Esophagus muscularis mucosa (tissue), 4 donors: ENCODE data around the gene SSC5D. TPM values are rescaled to one million over a fixed set of nuclear protein-coding genes. Genes with fewer than 3 reads are reported as not detected.

Source experiments
- DNase-seq: peaks from one replicate; pipeline ENCODE4 v3.0.0-alpha.2; 2017; ENCODE audit errors: extremely low spot score
- H3K27ac ChIP-seq, 4 donors: fragments of 200-600 bp; sonication (generic); replicated peaks in 1 of 4; 1 replicate in 3 of 4; 2 replicates in 1 of 4; pipeline ENCODE4 v1.5.1; 2016 to 2019; ENCODE audit warnings: mild to moderate bottlenecking in 1 of 4
- H3K27me3 ChIP-seq, 4 donors: fragments of 200-600 bp; sonication (generic); one replicate each; pipeline versions ENCODE4 v1.5.1 to v1.6.0; 2016 to 2019
- H3K36me3 ChIP-seq, 4 donors: fragments of 200-600 bp; sonication (generic); one replicate each; pipeline ENCODE4 v1.5.1; 2016 to 2019
- H3K4me1 ChIP-seq, 4 donors: fragments of 200-600 bp; sonication (generic); one replicate each; pipeline ENCODE4 v1.5.1; 2016 to 2019
- H3K4me3 ChIP-seq, 4 donors: fragments of 200-600 bp; sonication (generic); 1 replicate in 2 of 4; 2 replicates in 2 of 4; pipeline ENCODE4 v1.5.1; 2016 to 2019; ENCODE audit warnings: mild to moderate bottlenecking in 4 of 4, moderate library complexity in 1 of 4
- H3K9me3 ChIP-seq, 4 donors: fragments of 200-600 bp; sonication (generic); 1 replicate in 3 of 4; 2 replicates in 1 of 4; pipeline ENCODE4 v1.5.1; 2016 to 2019
- EP300 ChIP-seq: sonication (generic); formaldehyde crosslinking; IDR thresholded peaks from one replicate; pipeline ENCODE4 v1.6.1; 2017; ENCODE audit warnings: antibody characterized with exemption
- POLR2A ChIP-seq: fragments of 450-650 bp; IDR thresholded peaks from one replicate; pipeline ENCODE4 v1.6.1; 2017; ENCODE audit warnings: antibody characterized with exemption, moderate library complexity, mild to moderate bottlenecking, low read depth
- POLR2AphosphoS5 ChIP-seq, 2 donors: sonication (generic); formaldehyde crosslinking; IDR thresholded peaks; one replicate each; pipeline ENCODE4 v1.6.1; 2017; ENCODE audit warnings: antibody characterized with exemption in 2 of 2
- WGBS: methylation state at CpG from one replicate; pipeline ENCODE4 v1.1.5; 2018; 5-methylcytosine and 5-hydroxymethylcytosine counted together
- intact Hi-C: fragments of 100-400 bp; cut with DNase I; formaldehyde crosslinking; loops from one replicate; pipeline ENCODE4 v1.15.1; 2023
- total RNA-seq, 4 donors: library from RNA; depleted of rRNA; stranded (reverse); fragments of >200 nt; gene quantifications; one replicate each; pipeline versions ENCODE4 v1.1.0 to v1.2.1, GENCODE V29; 2016
- TF ChIP-seq, protein P1 (sequence below), 3 experiments: fragments of 200-600 bp in 2 of 3; fragments of 450-650 bp in 1 of 3; sonication (generic) in 2 of 3; IDR thresholded peaks; one replicate each; pipeline ENCODE4 v1.5.1; 2017 to 2019; ENCODE audit warnings: antibody characterized with exemption in 3 of 3, mild to moderate bottlenecking in 2 of 3, moderate library complexity in 1 of 3

Gene SSC5D
- total RNA-seq, 4 donors from 2014 or later, result 9.5 to 41.2 (median 14.6) TPM

DNA sequence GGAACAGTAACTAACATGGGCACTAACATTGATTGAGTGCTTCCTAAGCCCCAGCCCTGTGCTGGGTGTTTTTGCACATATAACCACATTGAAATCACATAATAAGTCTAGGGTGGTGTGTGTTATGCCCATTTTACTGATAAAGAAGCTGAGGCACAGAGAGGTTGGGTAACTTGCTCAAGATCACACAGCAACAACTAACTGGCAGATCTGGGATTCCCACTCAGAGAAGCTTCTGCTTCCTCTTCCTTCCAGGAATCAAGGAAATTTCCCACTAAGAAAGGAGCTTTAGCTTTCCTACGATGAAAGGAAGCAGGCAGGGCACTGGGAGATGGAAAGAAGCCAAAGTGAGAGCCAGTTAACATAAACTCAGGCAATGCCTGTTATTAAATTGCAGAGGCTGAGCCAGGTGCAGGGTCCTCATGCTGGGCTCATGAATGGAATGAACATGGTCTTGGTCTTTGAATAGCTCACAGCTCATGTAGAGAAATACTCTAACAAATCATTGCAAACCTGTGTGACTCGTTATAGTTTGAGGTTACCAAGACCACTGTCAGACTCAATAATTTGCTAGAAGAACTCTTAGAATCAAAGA, 10.1 kb downstream of the SSC5D start:
- H3K27me3 ChIP-seq, result peaks cover 0 to 3% (median 0%) of the 10 kb centered on the region in 4 donors
- peaks cover 0 to 33% (median 27%) of the 10 kb centered on the region in 4 donors for H3K36me3 ChIP-seq
- no peak overlapping the region for H3K4me3 ChIP-seq
- TF ChIP-seq POLR2AphosphoS5 (IDR thresholded peaks at IDR 0.05), result no peak
- TF ChIP-seq, protein P1, sequence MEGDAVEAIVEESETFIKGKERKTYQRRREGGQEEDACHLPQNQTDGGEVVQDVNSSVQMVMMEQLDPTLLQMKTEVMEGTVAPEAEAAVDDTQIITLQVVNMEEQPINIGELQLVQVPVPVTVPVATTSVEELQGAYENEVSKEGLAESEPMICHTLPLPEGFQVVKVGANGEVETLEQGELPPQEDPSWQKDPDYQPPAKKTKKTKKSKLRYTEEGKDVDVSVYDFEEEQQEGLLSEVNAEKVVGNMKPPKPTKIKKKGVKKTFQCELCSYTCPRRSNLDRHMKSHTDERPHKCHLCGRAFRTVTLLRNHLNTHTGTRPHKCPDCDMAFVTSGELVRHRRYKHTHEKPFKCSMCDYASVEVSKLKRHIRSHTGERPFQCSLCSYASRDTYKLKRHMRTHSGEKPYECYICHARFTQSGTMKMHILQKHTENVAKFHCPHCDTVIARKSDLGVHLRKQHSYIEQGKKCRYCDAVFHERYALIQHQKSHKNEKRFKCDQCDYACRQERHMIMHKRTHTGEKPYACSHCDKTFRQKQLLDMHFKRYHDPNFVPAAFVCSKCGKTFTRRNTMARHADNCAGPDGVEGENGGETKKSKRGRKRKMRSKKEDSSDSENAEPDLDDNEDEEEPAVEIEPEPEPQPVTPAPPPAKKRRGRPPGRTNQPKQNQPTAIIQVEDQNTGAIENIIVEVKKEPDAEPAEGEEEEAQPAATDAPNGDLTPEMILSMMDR (IDR thresholded peaks at IDR 0.05), result no peak
- no peak for TF ChIP-seq POLR2A
- peaks cover 5 to 38% (median 19%) of the 10 kb centered on the region in 4 donors for H3K4me1 ChIP-seq
- intact Hi-C loops, result no loop called here
- no peaks in the 10 kb centered on the region for H3K9me3 ChIP-seq
- DNase-seq, result no peak
- H3K27ac ChIP-seq, result no peak overlapping the region
- WGBS, result 27% methylated on average over 2 of the region's 2 CpGs

DNA sequence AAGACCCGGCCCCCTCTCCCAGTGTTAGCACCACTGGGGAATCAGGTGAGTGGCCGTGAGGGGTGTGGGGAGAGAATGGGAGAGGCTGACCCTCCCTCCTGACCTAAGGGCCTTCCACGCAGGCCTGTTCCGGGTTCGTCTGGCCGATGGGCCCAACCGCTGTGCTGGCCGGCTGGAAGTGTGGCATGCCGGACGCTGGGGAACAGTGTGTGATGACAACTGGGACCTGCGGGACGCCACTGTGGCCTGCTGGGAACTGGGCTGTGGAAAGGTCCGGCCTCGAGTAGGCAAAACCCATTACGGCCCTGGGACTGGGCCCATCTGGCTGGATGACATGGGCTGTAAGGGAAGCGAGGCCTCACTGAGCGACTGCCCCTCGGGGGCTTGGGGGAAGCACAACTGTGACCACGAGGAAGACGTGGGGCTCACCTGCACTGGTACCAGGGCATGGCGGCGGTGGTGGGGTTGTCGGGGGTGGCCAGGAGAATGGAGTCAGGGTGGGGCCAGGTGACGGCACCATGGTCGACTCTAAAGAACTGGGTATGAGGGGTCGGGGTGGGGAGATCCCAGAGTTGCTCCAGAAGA, 12.2 kb downstream of the SSC5D start:
- TF ChIP-seq POLR2AphosphoS5 (IDR thresholded peaks at IDR 0.05) (no peak), POLR2A (no peak), EP300 (no peak)
- TF ChIP-seq, protein P1 (IDR thresholded peaks at IDR 0.05), result no peak
- Histone ChIP-seq H3K9me3 (no peaks in the 10 kb centered on the region), H3K27me3 (peaks cover 0 to 3% (median 0%) of the 10 kb centered on the region in 4 donors), H3K27ac (no peak overlapping the region), H3K4me1 (peaks cover 8 to 33% (median 17%) of the 10 kb centered on the region in 4 donors), H3K36me3 (peaks cover 0 to 33% (median 27%) of the 10 kb centered on the region in 4 donors), H3K4me3 (no peak overlapping the region)
- 88% methylated on average over 18 of the region's 26 CpGs for WGBS
- DNase-seq, result no peak
- intact Hi-C loops, result loop anchor here (5.0 kb wide), 1 partner anchor 358 kb away; no protein-coding TSS in a partner anchor

DNA sequence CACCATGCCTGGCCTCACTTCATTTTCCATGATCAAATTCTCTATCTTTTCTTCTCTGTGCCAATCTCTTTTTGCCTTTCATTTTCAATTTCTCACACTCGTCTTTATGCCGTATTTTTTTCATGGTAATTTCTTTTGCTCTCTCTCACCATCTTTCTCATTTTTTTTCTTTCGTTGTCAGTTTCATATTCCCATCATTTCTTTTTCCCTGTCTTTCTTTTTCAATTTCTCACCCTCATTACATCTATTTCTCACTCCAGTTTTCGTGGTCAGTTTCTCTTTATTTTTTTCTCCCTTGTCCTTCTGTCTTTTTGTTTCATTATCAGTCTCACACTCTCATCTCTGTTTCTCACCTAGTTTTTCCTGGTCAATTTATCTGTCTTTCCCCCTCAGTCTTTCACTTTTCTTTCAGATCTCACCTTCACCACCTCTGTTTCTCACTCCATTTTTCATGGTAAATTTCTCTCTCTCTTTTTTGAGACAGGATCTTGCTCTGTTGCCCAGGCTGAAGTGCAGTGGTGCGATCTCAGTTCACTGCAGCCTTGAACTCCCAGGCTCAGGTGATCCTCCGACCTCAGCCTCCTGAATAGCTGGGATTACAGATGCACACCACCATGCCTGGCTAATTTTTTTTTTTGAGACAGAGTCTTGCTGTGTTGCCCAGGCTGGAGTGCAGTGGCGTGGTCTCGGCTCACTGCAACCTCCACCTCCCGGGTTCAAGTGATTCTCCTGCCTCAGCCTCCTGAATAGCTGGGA, 14.1 kb downstream of the SSC5D start:
- no peak for TF ChIP-seq POLR2AphosphoS5 (IDR thresholded peaks at IDR 0.05)
- TF ChIP-seq, protein P1 (IDR thresholded peaks at IDR 0.05), result no peak
- TF ChIP-seq POLR2A, result no peak
- no peak for TF ChIP-seq EP300
- 91% methylated on average over 9 of the region's 9 CpGs for WGBS
- Histone ChIP-seq H3K27me3 (peaks cover 0 to 3% (median 0%) of the 10 kb centered on the region in 4 donors), H3K4me1 (peaks cover 8 to 31% (median 17%) of the 10 kb centered on the region in 4 donors), H3K27ac (no peak overlapping the region), H3K9me3 (no peaks in the 10 kb centered on the region), H3K4me3 (no peak overlapping the region), H3K36me3 (peaks cover 0 to 33% (median 26%) of the 10 kb centered on the region in 4 donors)
- intact Hi-C loops, result loop anchor here (5.0 kb wide), 1 partner anchor 360 kb away; no protein-coding TSS in a partner anchor
- DNase-seq, result no peak

DNA sequence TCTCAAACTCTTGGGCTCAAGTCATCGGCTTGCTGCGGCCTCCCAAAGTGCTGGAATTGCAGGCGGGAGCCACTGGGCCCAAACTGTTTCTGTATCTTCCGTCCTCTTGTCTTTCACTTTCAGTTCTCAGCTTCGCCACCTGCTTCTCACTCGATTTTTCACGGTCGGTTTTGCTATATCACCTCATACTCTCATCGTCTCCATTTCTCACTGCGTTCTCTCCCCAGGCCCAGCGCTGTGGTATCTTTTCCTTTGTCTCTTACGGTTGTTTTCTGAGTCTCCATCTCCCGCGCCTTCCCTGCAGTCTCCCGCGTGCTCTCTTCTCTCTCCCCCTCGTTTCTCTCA, 14.9 kb downstream of the SSC5D start:
- H3K4me3 ChIP-seq, result peak overlapping the region in 1 of 4 donors; percentile 62

More for the DNA sequence above, 14.9 kb downstream of the SSC5D start:
- TF ChIP-seq, protein P1 (IDR thresholded peaks at IDR 0.05), result no peak
- TF ChIP-seq EP300, result no peak
- TF ChIP-seq POLR2AphosphoS5 (IDR thresholded peaks at IDR 0.05), result no peak
- no peak for TF ChIP-seq POLR2A
- Histone ChIP-seq H3K4me1 (peaks cover 8 to 27% (median 17%) of the 10 kb centered on the region in 4 donors), H3K27me3 (peaks cover 0 to 2% (median 0%) of the 10 kb centered on the region in 4 donors), H3K27ac (peak overlapping the region in 1 of 4 donors; percentile 85), H3K9me3 (no peaks in the 10 kb centered on the region), H3K36me3 (peaks cover 0 to 30% (median 26%) of the 10 kb centered on the region in 4 donors)
- 77% methylated on average over 17 of the region's 17 CpGs for WGBS
- DNase-seq, result no peak
- intact Hi-C loops, result loop anchor here (5.0 kb wide), 1 partner anchor 361 kb away; no protein-coding TSS in a partner anchor
